T1000 (cell line): Measurements from ENCODE around the gene CHRM5.

Experiments used
- DNase-seq: peaks from one replicate; lab custom pipeline; 2025; ENCODE audit warnings: mixed read lengths; lab: John Stamatoyannopoulos, UW

Gene CHRM5

GRCh38 chr15:33968224-33968623, at the start of gene CHRM5:
CHRM5 (plus strand) TSS chr15:33968497; CDS start chr15:34062718, 94,221 bp downstream.
- DNase-seq = no peak

GRCh38 chr15:33923446-33923845, 44.9 kb upstream of the CHRM5 start:
- DNase-seq = no peak

- DNase-seq = no peak
Measured at GRCh38 chr15:33926260-33926659, 42.0 kb upstream of the CHRM5 start.

GRCh38 chr15:33932734-33933133, 35.6 kb upstream of the CHRM5 start:
- DNase-seq = no peak

GRCh38 chr15:33934396-33934795, 33.9 kb upstream of the CHRM5 start:
- DNase-seq = no peak

- DNase-seq = no peak
Measured at GRCh38 chr15:33934921-33935320, 33.4 kb upstream of the CHRM5 start.

- DNase-seq = no peak
Measured at GRCh38 chr15:33941279-33942063, 26.8 kb upstream of the CHRM5 start.

- DNase-seq = no peak
Measured at GRCh38 chr15:33946152-33946551, 22.1 kb upstream of the CHRM5 start.

- no peak for DNase-seq
Measured at GRCh38 chr15:33955945-33956344, 12.4 kb upstream of the CHRM5 start.

GRCh38 chr15:33956397-33956796, 11.9 kb upstream of the CHRM5 start:
- no peak for DNase-seq

GRCh38 chr15:33959844-33960548, 8.3 kb upstream of the CHRM5 start:
- DNase-seq = no peak

GRCh38 chr15:33960549-33960935, 7.8 kb upstream of the CHRM5 start:
- DNase-seq = no peak

- no peak for DNase-seq
Measured at GRCh38 chr15:33963831-33964664, 4.2 kb upstream of the CHRM5 start.

GRCh38 chr15:33964665-33965040, 3.6 kb upstream of the CHRM5 start:
- no peak for DNase-seq

GRCh38 chr15:33968821-33969220, 524 bp downstream of the CHRM5 start:
- DNase-seq = no peak

GRCh38 chr15:33971811-33972210, 3.5 kb downstream of the CHRM5 start:
- DNase-seq = no peak

- DNase-seq = no peak
Measured at GRCh38 chr15:33975022-33975565, 6.8 kb downstream of the CHRM5 start.

- DNase-seq = no peak
Measured at GRCh38 chr15:33980159-33980558, 11.9 kb downstream of the CHRM5 start.

- DNase-seq = no peak
Measured at GRCh38 chr15:33982516-33982915, 14.2 kb downstream of the CHRM5 start.

GRCh38 chr15:33985287-33985686, 17.0 kb downstream of the CHRM5 start:
- DNase-seq = no peak

GRCh38 chr15:33985751-33986150, 17.5 kb downstream of the CHRM5 start:
- DNase-seq = no peak

GRCh38 chr15:33987444-33987843, 19.1 kb downstream of the CHRM5 start:
- no peak for DNase-seq
